ENCODE data around the gene AMZ2.
"Not testable (repeated sequence)": the region's sequence is repeated elsewhere in the genome, so short reads cannot be mapped to it uniquely, and the experiment has no call there.

The AMZ2 gene

DNA sequence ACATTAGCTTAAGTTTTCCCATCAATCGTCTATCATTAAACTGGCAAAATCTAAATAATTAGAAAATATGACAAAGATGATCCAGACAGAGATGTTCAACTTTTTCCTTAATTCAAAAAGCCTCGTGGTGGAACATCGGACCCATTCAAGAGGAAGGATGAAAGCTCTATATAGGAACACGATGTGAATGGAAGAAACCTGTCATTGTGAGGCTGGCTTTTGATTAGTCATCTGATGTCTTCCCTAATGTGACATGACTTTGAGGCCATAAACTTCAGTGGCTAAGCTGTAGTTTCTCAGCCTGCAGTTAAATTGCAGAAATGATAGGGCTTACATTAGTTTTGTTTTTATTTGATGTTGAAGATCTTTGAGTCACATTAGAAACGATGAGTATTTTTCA, 1.0 kb downstream of the AMZ2 start:
- no peak for DNase-seq (ENCODE audit: low read depth in 2 of 2)

- DNase-seq (ENCODE audit: low read depth in 2 of 2): no peak
Measured at GRCh38 chr17:68249354-68249765, 1.5 kb downstream of the AMZ2 start.

DNA sequence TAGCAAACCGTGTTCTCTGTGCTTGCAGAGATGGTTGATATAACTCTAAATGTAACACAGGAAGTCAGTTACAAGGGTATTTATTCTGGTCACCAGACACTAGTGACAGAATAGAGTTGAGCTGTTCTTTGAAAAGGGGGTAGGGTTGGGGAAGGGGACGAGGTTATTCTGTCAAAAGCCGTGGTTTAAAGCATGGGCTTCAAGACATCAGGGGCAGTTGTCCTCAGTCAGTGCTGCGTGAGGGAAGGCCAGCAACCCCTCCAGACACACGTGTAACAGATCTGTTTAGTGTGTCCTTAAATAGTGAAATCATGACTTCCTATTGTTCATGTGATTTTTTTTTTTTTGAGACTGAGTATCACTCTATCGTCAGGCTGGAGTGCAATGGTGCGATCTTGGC, 5.6 kb downstream of the AMZ2 start:
- not testable (repeated sequence) for DNase-seq (ENCODE audit: low read depth in 2 of 2)

DNA sequence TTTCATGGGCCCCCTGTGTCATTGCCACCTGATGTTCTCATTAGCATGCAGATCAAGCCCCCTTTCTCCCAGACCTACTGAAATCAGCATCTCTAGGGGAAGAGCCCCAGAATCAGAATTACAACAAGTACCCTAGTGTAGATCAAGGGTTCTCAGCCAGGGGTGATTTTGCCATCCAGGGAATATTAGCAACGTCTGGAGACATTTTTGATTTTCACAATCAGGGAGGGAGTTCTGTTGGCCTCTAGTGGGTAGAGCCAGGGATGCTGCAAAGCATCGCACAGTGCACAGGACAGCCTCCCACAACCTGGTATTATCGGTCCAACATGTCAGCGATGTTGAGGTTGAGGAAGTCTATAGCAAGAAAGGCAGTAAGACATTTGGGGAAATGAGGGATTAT, 7.3 kb downstream of the AMZ2 start:
- DNase-seq (ENCODE audit: low read depth in 2 of 2): no peak

- DNase-seq (ENCODE audit: low read depth in 2 of 2): no peak
Measured at GRCh38 chr17:68255731-68256538, 8.1 kb downstream of the AMZ2 start.

GRCh38 chr17:68256701-68257100, 8.9 kb downstream of the AMZ2 start:
- not testable (repeated sequence) for DNase-seq (ENCODE audit: low read depth in 2 of 2)

DNA sequence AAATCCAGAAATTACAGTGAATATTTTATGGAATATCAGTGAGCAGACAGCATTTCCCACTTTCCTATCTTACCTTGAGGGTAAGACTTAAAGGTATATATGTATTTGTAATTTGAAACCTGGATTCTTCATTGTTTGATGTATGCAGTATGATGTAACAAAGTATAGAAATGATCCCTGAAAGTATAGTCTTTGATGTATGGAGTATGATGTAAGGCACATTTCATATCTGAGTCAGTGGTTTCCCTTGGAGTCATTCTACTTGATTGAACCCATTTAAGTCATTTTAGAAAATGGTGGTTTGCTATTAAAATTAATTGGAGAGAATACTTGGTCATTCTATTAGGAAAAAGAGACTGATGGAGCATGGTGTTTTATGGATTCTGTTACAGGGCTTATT, 10.1 kb downstream of the AMZ2 start:
- no peak for DNase-seq (ENCODE audit: low read depth in 2 of 2)

DNA sequence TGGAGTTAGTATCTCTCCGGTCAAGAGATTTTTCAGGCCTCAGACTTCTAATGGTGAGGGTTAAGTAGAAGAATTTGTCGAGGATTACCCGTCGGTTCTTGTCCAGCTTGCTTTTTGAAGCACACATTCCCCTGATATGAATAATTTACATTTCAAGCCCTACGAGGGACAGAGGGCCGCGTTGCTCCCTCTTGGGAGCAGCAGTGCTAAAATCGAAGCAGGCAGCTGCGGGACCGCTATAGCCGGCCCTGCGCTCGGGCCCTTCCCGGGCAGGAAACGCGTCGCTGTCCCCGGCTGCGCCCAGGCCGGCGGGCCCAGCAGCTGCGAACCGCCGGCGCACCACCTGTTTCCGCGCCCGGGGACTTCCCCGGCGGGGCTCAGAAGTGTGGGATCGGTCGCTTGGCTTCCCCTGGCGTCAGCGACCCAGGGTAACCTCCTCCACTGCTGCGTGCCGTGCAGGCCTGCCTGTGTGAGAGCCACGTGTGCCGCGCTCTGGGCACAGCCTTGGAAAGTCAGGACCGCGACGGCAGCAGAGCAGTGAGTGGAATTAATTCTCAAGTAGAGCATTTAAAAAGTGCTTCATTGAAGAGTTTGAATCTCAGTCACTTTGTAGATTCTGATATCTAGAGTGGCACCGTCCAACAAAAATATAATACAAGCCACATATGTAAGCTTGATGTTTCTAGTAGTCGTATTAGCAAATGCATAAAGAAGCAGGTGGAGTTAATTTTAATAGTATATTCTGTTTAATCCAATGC, 11.2 kb downstream of the AMZ2 start:
- peak; percentile 55 to 70 for DNase-seq (ENCODE audit: low read depth in 2 of 2)

GRCh38 chr17:68259648-68259951, 11.8 kb downstream of the AMZ2 start:
- DNase-seq (ENCODE audit: low read depth in 2 of 2): not testable (repeated sequence)

GRCh38 chr17:68260051-68260762, 12.4 kb downstream of the AMZ2 start:
- no peak for DNase-seq (ENCODE audit: low read depth in 2 of 2)

DNA sequence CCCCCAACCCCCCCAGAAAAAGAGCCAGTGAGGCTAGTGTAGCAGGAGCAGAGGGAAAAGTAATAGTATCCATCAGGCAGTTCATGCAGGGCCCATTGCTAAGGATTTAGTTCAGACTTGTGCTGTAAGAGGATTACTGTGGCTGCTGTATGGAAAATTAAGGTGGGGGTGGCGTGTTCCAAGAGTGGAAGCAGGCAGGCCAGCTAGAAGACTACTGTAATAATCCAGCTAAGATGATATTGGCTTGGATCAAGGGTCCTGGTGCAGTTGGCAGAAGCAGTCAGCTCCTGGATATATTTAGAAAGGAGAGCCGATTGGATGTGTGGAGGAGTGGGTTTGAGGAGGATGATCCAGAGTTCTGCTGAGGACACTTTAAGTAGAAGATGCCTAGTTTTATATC, 14.6 kb downstream of the AMZ2 start:
- not testable (repeated sequence) for DNase-seq (ENCODE audit: low read depth in 2 of 2)

- not testable (repeated sequence) for DNase-seq (ENCODE audit: low read depth in 2 of 2)
Measured at GRCh38 chr17:68263101-68263681, 15.3 kb downstream of the AMZ2 start.

DNA sequence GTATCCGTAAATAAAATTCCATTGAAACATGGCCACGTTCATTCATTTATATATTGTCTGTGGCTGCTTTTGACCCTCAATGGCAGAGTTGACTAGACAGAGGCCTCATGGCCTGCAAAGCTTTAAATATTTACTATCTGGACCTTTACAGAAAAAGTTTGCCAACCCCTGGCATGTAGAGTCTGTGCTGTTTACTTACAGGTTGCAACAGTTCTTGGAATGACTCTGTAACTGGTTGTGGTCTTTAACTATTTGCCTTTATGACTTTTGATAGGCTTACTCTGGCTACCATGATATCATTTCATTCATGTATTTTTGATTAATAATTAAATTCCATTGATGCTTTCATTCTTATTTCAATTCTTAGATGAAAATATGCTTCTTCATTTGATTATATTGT, 18.0 kb downstream of the AMZ2 start:
- not testable (repeated sequence) for DNase-seq (ENCODE audit: low read depth in 2 of 2)

DNA sequence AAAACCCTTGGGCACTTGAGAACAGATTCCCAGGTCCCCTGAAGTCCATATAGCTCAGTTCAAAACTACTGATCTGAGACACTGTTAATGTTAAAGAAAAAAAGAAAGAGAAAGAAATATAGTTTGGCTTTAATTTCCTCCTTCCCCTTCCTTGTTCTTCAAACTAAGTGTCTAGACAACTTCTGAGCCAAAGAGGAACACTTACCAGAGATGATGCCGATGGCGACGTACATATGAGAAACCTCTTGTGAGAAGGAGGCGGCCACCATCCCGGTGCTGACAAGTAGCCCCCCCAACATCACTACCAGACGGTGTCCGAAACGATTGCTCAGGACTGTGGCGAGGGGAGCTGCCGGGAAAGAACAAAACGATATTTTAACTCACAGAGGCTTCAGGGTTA, 25.9 kb downstream of the AMZ2 start:
- DNase-seq (ENCODE audit: low read depth in 2 of 2): no peak

GRCh38 chr17:68276339-68276738, 28.5 kb downstream of the AMZ2 start:
- not testable (repeated sequence) for DNase-seq (ENCODE audit: low read depth in 2 of 2)

DNA sequence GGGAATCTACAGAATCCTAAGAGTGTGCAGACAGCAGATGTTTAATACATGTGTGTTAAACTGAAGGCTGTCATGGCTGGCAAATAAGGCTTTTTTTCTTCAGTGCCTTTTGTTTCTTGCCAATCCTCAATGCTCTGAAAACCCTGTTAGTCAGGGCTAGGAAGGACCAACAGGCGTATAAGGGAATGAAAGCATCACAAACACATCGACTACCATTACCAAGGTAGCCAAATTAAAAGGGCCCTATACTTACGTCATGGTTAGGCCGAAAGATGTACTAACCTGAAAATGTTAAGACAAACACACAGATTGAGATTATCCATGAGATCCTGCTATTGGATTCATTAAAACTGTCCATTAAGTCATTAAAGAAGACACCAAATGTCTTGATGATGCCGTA, 30.0 kb downstream of the AMZ2 start:
- no peak for DNase-seq (ENCODE audit: low read depth in 2 of 2)

DNA sequence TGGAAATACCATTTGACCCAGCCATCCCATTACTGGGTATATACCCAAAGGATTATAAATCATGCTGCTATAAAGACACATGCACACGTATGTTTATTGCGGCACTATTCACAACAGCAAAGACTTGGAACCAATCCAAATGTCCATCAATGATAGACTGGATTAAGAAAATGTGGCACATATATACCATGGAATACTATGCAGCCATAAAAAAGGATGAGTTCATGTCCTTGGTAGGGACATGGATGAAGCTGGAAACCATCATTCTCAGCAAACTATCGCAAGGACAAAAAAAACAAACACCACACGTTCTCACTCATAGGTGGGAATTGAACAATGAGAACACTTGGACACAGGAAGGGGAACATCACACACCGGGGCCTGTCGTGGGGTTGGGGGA, 34.1 kb downstream of the AMZ2 start:
- DNase-seq (ENCODE audit: low read depth in 2 of 2): not testable (repeated sequence)

GRCh38 chr17:68288375-68288774, 40.5 kb downstream of the AMZ2 start:
- DNase-seq (ENCODE audit: low read depth in 2 of 2): no peak

- DNase-seq (ENCODE audit: low read depth in 2 of 2): no peak
Measured at GRCh38 chr17:68288804-68289203, 41.0 kb downstream of the AMZ2 start.

- no peak for DNase-seq (ENCODE audit: low read depth in 2 of 2)
Measured at GRCh38 chr17:68289473-68289872, 41.6 kb downstream of the AMZ2 start.

DNA sequence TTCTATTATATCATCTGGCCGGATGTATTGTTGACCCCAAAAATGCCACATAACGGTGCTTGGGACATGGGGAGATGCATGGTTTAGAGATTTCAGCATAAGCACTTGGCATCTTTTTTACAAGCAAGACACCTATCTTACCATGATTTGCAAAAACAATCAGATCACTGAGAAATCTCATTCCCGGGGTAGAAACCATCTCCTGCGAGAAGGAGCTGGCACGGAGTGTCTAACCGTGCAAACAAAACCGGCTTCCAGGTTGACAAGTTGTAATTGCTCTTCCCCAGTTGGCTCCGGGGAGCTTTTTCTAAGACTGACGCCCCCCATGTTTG, 42.1 kb downstream of the AMZ2 start:
- DNase-seq (ENCODE audit: low read depth in 2 of 2): no peak

DNA sequence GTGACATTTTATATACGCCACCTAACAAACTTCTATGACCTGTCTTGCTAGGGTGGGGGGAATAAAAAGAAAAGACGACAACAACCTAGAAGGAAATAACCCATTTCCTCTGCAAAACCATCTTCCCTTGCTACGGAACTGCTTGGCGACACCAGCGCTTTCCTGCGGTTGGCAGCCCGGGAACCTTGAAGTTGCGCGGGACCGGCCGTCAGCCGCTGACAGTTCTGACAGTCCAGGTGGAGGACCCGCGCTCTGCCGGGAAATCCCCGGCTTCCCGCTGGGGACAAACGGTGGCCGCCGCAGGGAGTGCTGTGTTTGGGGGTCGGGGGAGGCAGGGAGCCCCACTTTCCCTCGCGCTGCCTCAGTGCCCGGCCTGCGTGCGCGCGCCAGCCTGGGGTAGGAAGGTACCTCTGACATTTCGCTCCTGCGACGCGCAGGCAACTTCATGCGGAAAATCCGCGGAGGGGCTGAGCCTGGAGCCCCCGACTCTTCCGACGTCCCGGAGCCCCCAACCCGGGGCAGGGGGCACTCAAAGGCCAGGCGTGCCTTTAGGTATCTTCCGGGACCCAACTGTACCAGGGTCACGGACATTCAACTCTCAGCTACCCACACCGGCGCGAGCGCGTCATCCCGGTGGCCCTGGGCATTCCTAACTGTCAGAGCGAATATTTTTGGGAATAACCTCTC, 42.6 kb downstream of the AMZ2 start:
- peak; percentile 27 to 47 for DNase-seq (ENCODE audit: low read depth in 2 of 2)
